ENCODE measurements around the gene PIK3C2B.
A peak's percentile ranks its signal among the peaks of the same experiment; 100 is the strongest.

Gene PIK3C2B

GRCh38 chr1:204456826-204457442, 37.7 kb downstream of the PIK3C2B start:
- DNase-seq = no peak

GRCh38 chr1:204455831-204456145, 38.8 kb downstream of the PIK3C2B start:
- DNase-seq = no peak

GRCh38 chr1:204455063-204455830, 39.4 kb downstream of the PIK3C2B start:
- no peak for DNase-seq

- DNase-seq = no peak
Observed at GRCh38 chr1:204454476-204454875, 40.1 kb downstream of the PIK3C2B start.

- DNase-seq = peak; percentile 78
Observed at GRCh38 chr1:204453141-204453772, 41.3 kb downstream of the PIK3C2B start.

- DNase-seq = no peak
Observed at GRCh38 chr1:204451352-204452124, 43.1 kb downstream of the PIK3C2B start.

- no peak for DNase-seq
Observed at GRCh38 chr1:204450461-204451257, 43.9 kb downstream of the PIK3C2B start.

- DNase-seq = no peak
Observed at GRCh38 chr1:204449678-204450280, 44.8 kb downstream of the PIK3C2B start.

- DNase-seq = no peak
Observed at GRCh38 chr1:204448991-204449677, 45.5 kb downstream of the PIK3C2B start.

GRCh38 chr1:204448344-204448964, 46.2 kb downstream of the PIK3C2B start:
- no peak for DNase-seq

- no peak for DNase-seq
Observed at GRCh38 chr1:204447736-204448135, 46.9 kb downstream of the PIK3C2B start.

- DNase-seq = no peak
Observed at GRCh38 chr1:204447190-204447589, 47.4 kb downstream of the PIK3C2B start.

- peak; percentile 72 for DNase-seq
Observed at GRCh38 chr1:204446413-204447111, 48.0 kb downstream of the PIK3C2B start.

GRCh38 chr1:204445860-204446412, 48.7 kb downstream of the PIK3C2B start:
- DNase-seq = peak; percentile 20

Measured in stimulated activated naive CD4-positive, alpha-beta T cell treated with Interleukin-2 at 50 U/mL for 16 hours (primary cell).